PC-9 (cell line): ENCODE measurements around the gene KCNC1.

Source experiments
- CTCF ChIP-seq: fragments of 200-600 bp; sonication (generic); conservative IDR thresholded peaks from 2 replicates; pipeline ENCODE4 v1.6.1; 2017; ENCODE audit warnings: mixed run types, antibody characterized with exemption, mild to moderate bottlenecking, moderate library complexity
- EZH2 ChIP-seq: fragments of 200-600 bp; sonication (generic); IDR thresholded peaks from 2 replicates; pipeline ENCODE4 v1.8.0; 2017; ENCODE audit warnings: antibody characterized with exemption, low read depth

DNA sequence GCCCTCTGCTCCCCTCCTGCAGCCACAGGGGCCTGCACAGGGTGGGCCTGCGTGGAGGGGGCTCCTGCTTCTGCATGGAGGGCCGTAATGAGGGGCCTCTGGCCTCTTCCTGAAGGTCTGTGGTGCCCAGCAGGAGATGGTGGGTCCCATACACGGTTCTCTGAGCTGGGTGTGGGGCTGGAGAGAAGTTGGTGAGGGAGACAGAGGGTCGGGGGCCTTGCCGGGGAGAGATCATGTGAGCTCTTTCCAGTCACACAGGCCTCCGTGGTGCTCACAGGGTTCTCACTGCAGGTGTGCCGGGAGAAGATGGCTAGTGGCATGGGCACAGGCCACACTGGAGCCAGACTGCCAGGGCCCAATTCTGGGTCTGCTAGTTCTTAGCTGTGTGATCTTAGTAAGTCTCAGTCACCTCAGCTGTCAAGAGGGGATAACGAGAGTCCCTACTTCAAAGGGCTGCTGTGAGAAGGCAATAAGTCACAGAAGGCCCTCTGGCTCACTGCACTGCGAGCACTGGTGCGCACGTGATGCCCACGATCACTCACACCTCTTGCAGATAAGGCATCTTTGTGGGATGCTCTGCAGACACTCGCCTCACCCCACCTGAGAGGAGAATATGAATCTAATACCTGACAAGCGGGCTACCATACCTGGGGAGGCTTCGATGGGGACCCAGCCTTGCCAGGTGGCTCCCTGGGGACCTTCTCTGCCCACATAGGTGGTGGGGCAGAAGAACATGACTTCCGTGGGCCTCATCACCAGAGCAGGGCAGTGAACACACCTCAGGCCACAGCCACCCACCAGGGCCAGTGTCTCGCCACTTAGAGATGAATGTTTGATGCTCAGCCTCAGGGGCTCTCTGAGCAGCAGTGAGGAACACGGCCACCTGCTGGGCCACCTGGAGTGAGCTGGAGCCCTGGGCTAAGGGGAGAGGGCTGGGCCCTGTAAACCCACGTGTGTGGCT lies 14.5 kb downstream of the KCNC1 start:
- TF ChIP-seq EZH2 (no peak), CTCF (no peak)
